HG03039 (cell line): Measurements from ENCODE around the gene SMARCD3.

Experiments
- ATAC-seq: cut with Tn5 transposase; IDR thresholded peaks from one replicate; pipeline ENCODE4 v1.9.1; 2021; ENCODE audit warnings: mild to moderate bottlenecking, moderate library complexity; ENCODE audit not compliant: unreplicated experiment

The SMARCD3 gene

GRCh38 chr7:151248346-151249033 is at the start of gene SMARCD3:
Gene SMARCD3 (minus strand): TSS chr7:151248694. CDS start chr7:151248562, 132 bp downstream.
- no peak for ATAC-seq

GRCh38 chr7:151296202-151296992 is 47.9 kb upstream of the SMARCD3 start:
- no peak for ATAC-seq

- ATAC-seq = no peak
Observed at GRCh38 chr7:151292850-151293249, 44.4 kb upstream of the SMARCD3 start.

GRCh38 chr7:151291206-151291605 is 42.7 kb upstream of the SMARCD3 start:
- no peak for ATAC-seq

- ATAC-seq = no peak
Observed at GRCh38 chr7:151290355-151290760, 41.9 kb upstream of the SMARCD3 start.

GRCh38 chr7:151289891-151290290 is 41.4 kb upstream of the SMARCD3 start:
- ATAC-seq = no peak

- ATAC-seq = no peak
Observed at GRCh38 chr7:151286148-151286547, 37.7 kb upstream of the SMARCD3 start.

GRCh38 chr7:151283302-151283701 is 34.8 kb upstream of the SMARCD3 start:
- no peak for ATAC-seq

- ATAC-seq = no peak
Observed at GRCh38 chr7:151282111-151282510, 33.6 kb upstream of the SMARCD3 start.

GRCh38 chr7:151281686-151282085 is 33.2 kb upstream of the SMARCD3 start:
- no peak for ATAC-seq

- ATAC-seq = no peak
Observed at GRCh38 chr7:151280388-151281019, 32.0 kb upstream of the SMARCD3 start.

- ATAC-seq = no peak
Observed at GRCh38 chr7:151279868-151280267, 31.4 kb upstream of the SMARCD3 start.

- no peak for ATAC-seq
Observed at GRCh38 chr7:151278949-151279348, 30.5 kb upstream of the SMARCD3 start.

- no peak for ATAC-seq
Observed at GRCh38 chr7:151277631-151278030, 29.1 kb upstream of the SMARCD3 start.

- no peak for ATAC-seq
Observed at GRCh38 chr7:151276666-151277590, 28.4 kb upstream of the SMARCD3 start.

GRCh38 chr7:151275813-151276577 is 27.5 kb upstream of the SMARCD3 start:
- no peak for ATAC-seq

- no peak for ATAC-seq
Observed at GRCh38 chr7:151274936-151275812, 26.7 kb upstream of the SMARCD3 start.

- ATAC-seq = no peak
Observed at GRCh38 chr7:151274396-151274795, 25.9 kb upstream of the SMARCD3 start.
